Fibroblast of the aortic adventitia (primary cell): ENCODE data around the gene TCEAL1. TPM values are rescaled to one million over a fixed set of nuclear protein-coding genes. Genes with fewer than 3 reads are reported as not detected.
"Not testable (repeated sequence)": the region's sequence is repeated elsewhere in the genome, so short reads cannot be mapped to it uniquely, and the experiment has no call there.

Experiments used
- DNase-seq: peaks from one replicate; pipeline ENCODE4 v3.0.0-alpha.2; 2010; ENCODE audit warnings: low read depth
- H3K4me3 ChIP-seq: 2 replicates; pipeline ENCODE4 v1.5.1; 2011; ENCODE audit warnings: low read depth, mild to moderate bottlenecking, control low read depth, low read length, moderate library complexity
- CTCF ChIP-seq: IDR thresholded peaks from 2 replicates; pipeline ENCODE4 v1.5.1; 2011; ENCODE audit warnings: mild to moderate bottlenecking, low read length, control low read depth, inconsistent platforms; ENCODE audit not compliant: insufficient read depth
- total RNA-seq: library from RNA; depleted of rRNA; stranded (reverse); fragments of >200 nt; gene quantifications from 2 replicates; pipeline ENCODE4 v1.2.3, GENCODE V29; 2012; ENCODE audit warnings: low replicate concordance

Gene TCEAL1
- total RNA-seq, 1 donor, result 38.2 TPM

- no peak for TF ChIP-seq CTCF
These were observed 6.7 kb downstream of the TCEAL1 start for GRCh38 chrX:103635436-103635835.

GRCh38 chrX:103637604-103638338, 9.0 kb downstream of the TCEAL1 start:
- no peak overlapping the region for H3K4me3 ChIP-seq
- TF ChIP-seq CTCF, result no peak
- DNase-seq, result no peak

More at GRCh38 chrX:103635436-103635835, 6.7 kb downstream of the TCEAL1 start:
- no peak for DNase-seq
- no peak overlapping the region for H3K4me3 ChIP-seq

- peak; percentile 22 for DNase-seq
- not testable (repeated sequence) for H3K4me3 ChIP-seq
These were observed 9.9 kb downstream of the TCEAL1 start for GRCh38 chrX:103638479-103639346.

- DNase-seq, result peak; percentile 30
These were observed 11.8 kb downstream of the TCEAL1 start for GRCh38 chrX:103640401-103641155.

GRCh38 chrX:103644125-103644524, 15.3 kb downstream of the TCEAL1 start:
- no peak for DNase-seq
- no peak overlapping the region for H3K4me3 ChIP-seq
- no peak for TF ChIP-seq CTCF

More at GRCh38 chrX:103640401-103641155, 11.8 kb downstream of the TCEAL1 start:
- TF ChIP-seq CTCF, result no peak
- H3K4me3 ChIP-seq, result no peak overlapping the region

- no peak overlapping the region for H3K4me3 ChIP-seq
- TF ChIP-seq CTCF, result no peak
- no peak for DNase-seq
These were observed 18.9 kb downstream of the TCEAL1 start for GRCh38 chrX:103647630-103648029.
